ENCODE results near the gene CHRNA10. TPM values are rescaled to one million over a fixed set of nuclear protein-coding genes. Genes with fewer than 3 reads are reported as not detected.

The CHRNA10 gene
- total and polyA plus RNA-seq, 2 donors (not counting 1 experiment from before 2014, with no cell fraction given): 2.1 to 4.0 TPM

DNA sequence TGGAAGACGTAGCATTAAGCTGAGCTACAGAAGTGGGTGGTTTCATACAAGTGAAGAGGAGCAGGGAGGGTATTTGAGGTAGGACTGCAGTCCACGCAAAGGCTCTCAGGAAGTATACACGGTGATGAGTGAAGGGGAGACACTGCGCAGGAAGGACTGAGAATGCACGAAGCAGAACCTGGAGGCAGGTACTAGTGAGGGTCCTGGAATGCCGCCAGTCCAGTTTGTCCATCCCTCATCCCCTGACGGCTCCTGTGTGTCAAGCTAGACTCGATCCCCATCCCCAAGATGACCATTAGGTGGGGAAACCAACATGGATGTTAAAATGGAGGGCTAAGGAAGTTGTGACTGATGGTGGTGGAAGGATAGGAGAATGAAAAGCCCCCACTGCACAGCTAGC, 53.2 kb downstream of the CHRNA10 start:
- H3K36me3 ChIP-seq (replicated peaks in 1 of 2; ENCODE audit: control extremely low read depth in 1 of 2, control insufficient read depth in 1 of 2, extremely low read depth in 1 of 2, insufficient read depth in 2 of 2, low read length in 1 of 2): no peaks in the 10 kb centered on the region
- no peak overlapping the region for H2AFZ ChIP-seq (ENCODE audit: insufficient read depth, low read depth, low read length, poor library complexity, severe bottlenecking)
- no peak overlapping the region for H3K9ac ChIP-seq (ENCODE audit: low read length)
- Mint-ChIP-seq H3K27ac (no peak overlapping the region), H3K27me3 (no peaks in the 10 kb centered on the region), H3K4me3 (no peak overlapping the region), H3K4me1 (peaks cover 13% of the 10 kb centered on the region), H3K9me3 (ENCODE audit: insufficient read depth) (no peaks in the 10 kb centered on the region)
- peaks cover 13 to 14% of the 10 kb centered on the region in 2 donors for H3K4me1 ChIP-seq (ENCODE audit: control insufficient read depth in 2 of 2, insufficient read depth in 2 of 2, low read length in 2 of 2)
- H3K4me3 ChIP-seq (ENCODE audit: control extremely low read depth in 1 of 5, extremely low read depth in 1 of 5, insufficient read depth in 1 of 5, low read depth in 2 of 5, low read length in 4 of 5): no peak overlapping the region
- POLR2A ChIA-PET: no interaction called here
- H4K20me1 ChIP-seq (ENCODE audit: control insufficient read depth, insufficient read depth, low read length, poor library complexity, severe bottlenecking): no peaks in the 10 kb centered on the region
- no peaks in the 10 kb centered on the region for H3K9me3 ChIP-seq (ENCODE audit: control extremely low read depth in 1 of 3, control insufficient read depth in 2 of 3, insufficient read depth in 1 of 3, low read length in 2 of 3)
- WGBS (ENCODE audit: insufficient coverage): 83% methylated on average over 6 of the region's 8 CpGs
- no peak overlapping the region for H3K27ac ChIP-seq (ENCODE audit: low read length in 2 of 2)
- no peaks in the 10 kb centered on the region for H3K27me3 ChIP-seq (replicated peaks in 1 of 4; ENCODE audit: control extremely low read depth in 1 of 4, control insufficient read depth in 3 of 4, insufficient read depth in 4 of 4, low read length in 3 of 4)
- intact Hi-C loops (cut with micrococcal nuclease): no loop called here
- CTCF ChIA-PET: no interaction called here
- no peaks in the 10 kb centered on the region for H3K79me2 ChIP-seq (ENCODE audit: control insufficient read depth, insufficient read depth, low read length)
- no peak for ATAC-seq (ENCODE audit: low read depth)
- no peak overlapping the region for H3K4me2 ChIP-seq (replicated peaks; ENCODE audit: low read depth, low read length, poor library complexity, severe bottlenecking)
- TF ChIP-seq EZH2 (IDR thresholded peaks at IDR 0.05; ENCODE audit: borderline replicate concordance, insufficient read depth, low read depth, low read length, poor library complexity, severe bottlenecking) (no peak), CTCF (IDR thresholded peaks at IDR 0.05) (no peak)
- DNase-seq: no peak

DNA sequence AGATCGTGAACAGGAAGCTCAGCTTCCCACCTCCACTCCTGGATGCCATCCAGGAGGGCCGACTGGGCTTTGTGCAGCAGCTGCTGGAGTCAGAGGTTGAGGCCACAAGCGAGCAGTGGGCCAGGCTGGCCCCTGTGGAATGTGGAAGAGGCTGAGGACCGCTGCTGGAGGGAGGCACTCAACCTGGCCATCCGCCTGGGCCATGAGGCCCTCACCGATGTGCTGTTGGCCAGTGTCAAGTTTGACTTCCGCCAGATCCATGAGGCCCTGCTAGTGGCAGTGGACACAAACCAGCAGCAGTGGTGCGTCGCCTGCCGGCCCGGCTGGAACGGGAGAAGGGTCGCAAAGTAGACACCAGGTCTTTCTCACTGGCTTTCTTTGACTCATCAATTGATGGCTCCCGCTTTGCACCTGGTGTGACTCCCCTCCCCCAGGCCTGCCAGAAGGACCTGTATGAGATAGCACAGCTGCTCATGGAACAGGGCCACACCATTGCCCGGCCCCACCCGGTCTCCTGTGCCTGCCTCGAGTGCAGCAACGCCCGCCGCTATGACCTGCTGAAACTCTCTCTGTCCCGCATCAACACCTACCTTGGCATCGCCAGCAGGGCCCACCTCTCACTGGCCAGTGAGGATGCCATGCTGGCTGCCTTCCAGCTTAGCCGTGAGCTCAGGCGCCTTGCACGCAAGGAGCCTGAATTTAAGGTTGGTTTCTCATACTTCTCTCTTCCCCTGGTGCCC, 54.3 kb downstream of the CHRNA10 start:
- no peak overlapping the region for H3K9ac ChIP-seq (ENCODE audit: low read length)
- no peaks in the 10 kb centered on the region for H3K27me3 Mint-ChIP-seq
- H3K4me3 ChIP-seq (ENCODE audit: control extremely low read depth in 1 of 5, extremely low read depth in 1 of 5, insufficient read depth in 1 of 5, low read depth in 2 of 5, low read length in 4 of 5): no peak overlapping the region
- H3K79me2 ChIP-seq (ENCODE audit: control insufficient read depth, insufficient read depth, low read length): no peaks in the 10 kb centered on the region
- H3K4me3 Mint-ChIP-seq: no peak overlapping the region
- no peak for TF ChIP-seq CTCF (IDR thresholded peaks at IDR 0.05)
- TF ChIP-seq EZH2 (IDR thresholded peaks at IDR 0.05; ENCODE audit: borderline replicate concordance, insufficient read depth, low read depth, low read length, poor library complexity, severe bottlenecking): no peak
- H3K27ac Mint-ChIP-seq: no peak overlapping the region
- CTCF ChIA-PET: no interaction called here
- DNase-seq: no peak
- 92% methylated on average over 24 of the region's 25 CpGs for WGBS (ENCODE audit: insufficient coverage)
- peaks cover 13 to 14% of the 10 kb centered on the region in 2 donors for H3K4me1 ChIP-seq (ENCODE audit: control insufficient read depth in 2 of 2, insufficient read depth in 2 of 2, low read length in 2 of 2)
- POLR2A ChIA-PET: no interaction called here
- H3K27ac ChIP-seq (ENCODE audit: low read length in 2 of 2): no peak overlapping the region
- H3K27me3 ChIP-seq (replicated peaks in 1 of 4; ENCODE audit: control extremely low read depth in 1 of 4, control insufficient read depth in 3 of 4, insufficient read depth in 4 of 4, low read length in 3 of 4): no peaks in the 10 kb centered on the region
- no peak overlapping the region for H3K4me2 ChIP-seq (replicated peaks; ENCODE audit: low read depth, low read length, poor library complexity, severe bottlenecking)
- intact Hi-C loops (cut with micrococcal nuclease): no loop called here
- H4K20me1 ChIP-seq (ENCODE audit: control insufficient read depth, insufficient read depth, low read length, poor library complexity, severe bottlenecking): no peaks in the 10 kb centered on the region
- no peaks in the 10 kb centered on the region for H3K36me3 ChIP-seq (replicated peaks in 1 of 2; ENCODE audit: control extremely low read depth in 1 of 2, control insufficient read depth in 1 of 2, extremely low read depth in 1 of 2, insufficient read depth in 2 of 2, low read length in 1 of 2)
- peaks cover 13% of the 10 kb centered on the region for H3K4me1 Mint-ChIP-seq
- H3K9me3 Mint-ChIP-seq (ENCODE audit: insufficient read depth): peaks cover 5% of the 10 kb centered on the region
- peaks cover 0 to 5% (median 3%) of the 10 kb centered on the region in 3 donors for H3K9me3 ChIP-seq (ENCODE audit: control extremely low read depth in 1 of 3, control insufficient read depth in 2 of 3, insufficient read depth in 1 of 3, low read length in 2 of 3)
- ATAC-seq (ENCODE audit: low read depth): no peak
- no peak overlapping the region for H2AFZ ChIP-seq (ENCODE audit: insufficient read depth, low read depth, low read length, poor library complexity, severe bottlenecking)

Data from B cell (primary cell).